CD4-positive, alpha-beta T cell treated with Interleukin-12 subunit alpha and Interleukin-12 subunit beta, for 1 hour (primary cell): ENCODE results near the gene MCM3.

Experiments
- DNase-seq: peaks from one replicate; pipeline ENCODE4 v3.0.0-alpha.2; 2020

Gene MCM3

DNA sequence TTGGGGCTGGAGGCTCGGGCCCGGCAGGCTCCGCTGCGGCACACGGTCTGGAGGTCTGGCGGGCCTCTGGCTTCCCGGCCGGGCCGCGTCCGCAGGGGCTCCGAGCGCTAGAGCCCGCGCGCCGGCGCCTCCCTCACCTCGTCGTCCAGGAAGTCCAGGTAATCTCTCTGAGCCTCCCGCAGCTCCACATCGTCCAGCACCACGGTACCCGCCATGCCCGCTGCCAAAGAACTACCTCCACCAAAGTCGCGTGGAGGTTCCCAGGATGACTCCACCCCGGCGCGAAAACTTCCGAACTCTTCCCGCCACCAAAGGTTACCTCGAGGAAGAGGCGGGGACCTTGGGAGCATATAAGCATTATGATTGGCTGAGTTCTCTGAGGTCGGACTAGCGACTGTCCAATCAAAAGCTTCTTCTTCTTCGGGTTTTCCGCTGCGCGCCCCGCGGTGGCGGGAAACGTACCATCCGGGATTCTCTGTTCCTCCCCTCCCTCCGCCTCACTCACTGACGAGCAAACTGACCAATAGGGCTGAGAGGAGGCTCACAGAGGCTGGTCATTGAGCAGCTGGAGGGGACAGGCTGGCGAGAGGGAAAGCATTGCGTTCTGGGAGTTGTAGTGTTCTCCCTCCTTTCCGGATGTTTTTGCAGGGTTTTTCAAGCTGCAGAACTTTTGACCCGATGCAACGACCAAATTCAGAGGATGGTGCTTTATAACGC is at the start of gene MCM3:
MCM3 (minus strand) TSS at position 283 of the 717 bp plus-strand sequence; CDS start at position 215, 68 bp downstream.
- DNase-seq, result peak; percentile 98

DNA sequence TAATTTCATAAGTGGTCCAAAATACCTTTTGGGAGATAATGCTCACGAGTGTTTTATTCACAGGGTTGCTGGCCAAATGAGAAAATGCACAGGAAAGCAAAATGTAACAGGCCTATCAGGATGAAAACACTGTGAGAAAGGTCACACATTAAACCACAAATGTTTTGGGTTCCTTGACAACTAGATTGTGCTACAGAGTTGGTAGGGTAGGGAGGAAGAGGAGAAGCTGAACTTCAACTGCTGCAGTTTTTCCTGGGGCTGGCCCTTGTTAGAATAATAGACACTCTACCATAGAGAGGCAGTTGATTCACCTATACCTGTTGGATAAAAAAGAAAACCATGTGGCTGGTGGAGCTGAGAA is 49.3 kb upstream of the MCM3 start:
- DNase-seq, result peak; percentile 63

DNA sequence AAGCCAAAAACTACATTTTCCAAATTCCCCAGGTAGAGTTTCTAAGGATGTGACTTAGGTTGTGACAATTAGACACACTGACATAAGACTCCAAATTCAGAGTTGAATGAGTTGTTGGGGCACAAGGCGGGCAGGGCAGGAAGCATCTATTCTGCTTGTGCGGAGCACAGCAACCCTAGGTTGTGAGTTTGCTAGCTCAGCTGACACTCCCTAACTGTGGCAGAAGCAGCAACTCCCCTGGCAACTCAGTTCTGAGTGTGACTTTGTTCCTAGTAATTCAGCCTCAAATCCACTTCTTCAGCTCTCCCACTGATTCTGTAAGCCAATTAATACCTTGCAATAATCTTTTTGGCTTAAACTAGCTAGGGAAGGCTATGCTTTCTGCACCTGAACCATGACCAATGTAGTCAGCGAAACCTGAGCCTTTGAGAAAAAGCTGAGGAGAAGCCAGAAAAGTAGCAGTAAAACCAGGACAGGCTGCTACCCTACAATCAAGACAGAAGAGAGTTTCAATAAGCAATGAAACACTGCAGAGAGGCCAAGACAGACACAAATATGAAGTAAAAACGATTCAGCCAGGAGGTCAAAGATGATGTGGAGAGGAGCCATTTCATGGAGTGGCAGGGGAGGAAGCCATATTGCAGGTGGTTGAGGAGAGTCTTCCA is 47.4 kb upstream of the MCM3 start:
- no peak for DNase-seq

DNA sequence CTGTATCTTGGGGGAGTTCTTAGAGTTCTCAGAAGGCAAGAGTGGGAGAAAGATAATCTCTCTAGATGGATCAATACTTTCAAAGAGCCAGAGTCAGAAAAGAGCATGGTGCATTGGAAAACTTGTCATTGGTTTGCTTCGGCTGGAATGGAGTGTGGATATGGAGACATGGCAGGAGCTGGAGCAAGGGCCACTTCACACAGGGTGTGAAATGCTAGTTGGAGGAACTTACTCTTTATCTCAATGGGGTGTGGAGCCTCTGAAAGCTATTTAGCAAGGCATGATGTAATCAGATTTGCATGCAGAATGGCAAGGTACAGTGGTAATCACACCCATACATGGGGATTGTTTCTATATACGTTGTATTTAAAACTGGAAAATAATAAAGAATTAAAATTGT is 45.9 kb upstream of the MCM3 start:
- DNase-seq, result no peak

DNA sequence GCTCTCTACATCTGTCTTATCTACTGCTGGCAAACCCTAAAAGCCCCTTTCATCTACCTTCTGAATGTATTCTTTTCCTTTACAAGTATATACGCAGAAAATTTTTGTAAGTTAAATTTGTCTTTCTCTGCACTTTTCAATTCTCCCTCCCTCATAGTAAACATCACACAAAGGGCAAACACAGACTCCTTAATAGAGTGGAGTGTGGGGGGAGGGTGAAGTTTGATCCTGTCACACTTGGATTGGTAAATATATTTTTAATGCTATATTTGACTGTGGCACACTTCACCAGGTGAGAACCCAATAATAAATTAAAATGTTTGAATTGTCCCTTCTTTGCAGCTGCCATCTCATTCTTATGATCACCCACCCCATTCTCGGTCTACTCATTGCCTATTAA is 44.2 kb upstream of the MCM3 start:
- DNase-seq, result no peak

DNA sequence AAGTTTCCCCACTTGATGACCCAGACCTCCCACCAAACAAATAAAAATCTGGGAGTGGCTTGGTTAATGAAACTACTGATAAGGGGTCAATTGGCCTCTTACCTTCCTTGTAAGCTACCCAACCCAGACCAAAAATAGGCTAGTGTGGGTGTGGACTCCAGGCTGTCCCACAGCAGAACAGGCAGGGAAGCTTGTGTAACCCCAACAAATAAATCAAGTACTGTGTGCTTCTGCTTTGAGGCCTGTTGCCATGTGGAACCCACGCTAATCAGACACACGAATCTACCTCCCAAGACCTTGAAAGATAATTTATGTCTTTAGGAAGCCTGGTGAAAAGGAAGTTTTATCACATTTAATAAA is 43.7 kb upstream of the MCM3 start:
- no peak for DNase-seq

DNA sequence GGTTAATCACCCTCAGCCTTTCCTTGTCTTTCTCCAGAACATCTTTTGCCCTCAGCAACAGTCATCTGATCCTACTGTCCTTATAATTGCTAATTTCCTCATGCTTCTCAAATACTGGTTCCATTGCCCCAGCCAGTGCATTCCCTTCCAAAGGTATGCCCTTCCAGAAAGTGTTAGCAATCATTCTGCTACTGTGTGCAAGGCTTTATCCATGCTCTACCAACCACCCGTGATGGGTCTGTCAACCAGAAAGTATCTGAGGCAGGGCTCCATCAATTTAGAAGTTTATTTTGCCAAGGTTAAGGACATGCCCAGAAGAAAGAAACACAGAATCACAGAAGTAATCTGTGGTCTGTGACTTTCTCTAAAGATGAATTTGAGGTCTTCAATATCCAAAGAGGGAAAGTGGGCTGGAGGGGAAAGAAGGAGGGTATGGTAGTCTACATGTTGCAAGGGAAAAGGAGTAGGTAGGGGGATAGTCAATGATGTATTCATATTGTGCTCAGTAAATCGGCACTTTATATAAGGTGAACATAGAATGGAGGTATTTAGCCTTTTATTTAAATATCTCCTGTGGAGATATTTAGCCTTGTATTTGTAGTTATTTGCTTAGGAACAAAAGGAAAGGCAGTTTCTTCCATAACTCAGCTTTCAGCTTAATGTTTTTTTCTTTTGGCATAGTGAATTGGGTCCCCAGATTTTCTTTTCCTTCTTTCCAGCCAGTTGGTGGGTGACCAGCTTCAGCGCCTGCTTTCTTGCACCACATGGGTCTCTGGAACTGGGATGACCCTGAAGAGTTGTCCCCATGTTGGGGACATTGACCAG is 42.2 kb upstream of the MCM3 start:
- no peak for DNase-seq

DNA sequence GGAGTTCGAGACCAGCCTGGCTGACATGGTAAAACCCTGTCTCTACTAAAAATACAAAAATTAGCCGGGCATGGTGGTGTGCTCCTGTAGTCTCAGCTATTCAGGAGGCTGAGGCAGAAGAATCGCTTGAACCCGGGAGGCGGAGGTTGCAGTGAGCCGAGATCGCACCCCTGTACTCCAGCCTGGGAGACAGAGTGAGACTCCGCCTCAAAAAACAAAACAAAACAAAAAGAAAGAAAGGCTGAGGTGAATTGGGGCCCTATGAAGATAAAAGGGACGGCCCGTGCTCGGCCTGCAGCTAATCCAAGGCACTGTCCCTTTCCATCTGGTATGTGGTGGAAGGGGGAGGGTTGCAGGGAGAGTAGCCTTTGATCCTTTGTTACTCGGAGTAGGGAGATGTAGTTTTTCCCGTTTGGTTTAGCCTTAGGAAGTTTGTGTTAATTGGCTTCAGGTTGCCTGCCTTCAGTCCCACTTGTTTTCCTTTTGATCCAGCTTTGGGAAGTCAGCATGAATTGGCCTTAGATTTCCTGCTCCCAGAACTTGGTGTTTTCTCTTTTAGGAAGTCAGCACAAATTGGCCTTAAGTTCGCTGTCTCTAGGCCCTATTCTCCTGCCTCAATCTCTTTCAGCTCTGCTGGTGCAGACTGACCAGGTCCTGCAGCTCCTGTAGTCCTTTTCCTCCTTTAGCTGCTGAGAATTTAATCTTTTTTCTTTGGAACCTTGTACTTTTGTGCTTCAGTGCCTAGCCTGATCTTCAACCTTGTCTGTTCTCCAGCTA is 41.3 kb upstream of the MCM3 start:
- no peak for DNase-seq

DNA sequence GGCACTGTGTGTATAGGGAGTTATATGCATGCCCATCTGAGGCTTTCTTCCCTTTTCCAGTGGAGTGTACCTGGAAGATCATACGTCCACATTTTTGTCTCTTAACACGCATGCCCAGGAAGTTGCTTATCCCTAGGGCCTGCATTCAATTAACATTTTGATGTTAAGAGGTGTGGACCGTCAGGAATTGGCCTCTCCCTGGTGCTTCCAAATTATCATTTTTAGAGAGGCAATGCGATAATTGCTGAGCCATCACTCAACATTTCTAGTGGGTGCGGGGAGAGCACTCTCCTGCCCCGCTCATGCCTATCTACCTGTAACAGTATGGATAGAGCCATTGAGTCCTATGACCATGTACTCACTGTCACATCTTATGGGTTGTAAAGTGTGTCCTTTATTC is 39.6 kb upstream of the MCM3 start:
- DNase-seq, result no peak

DNA sequence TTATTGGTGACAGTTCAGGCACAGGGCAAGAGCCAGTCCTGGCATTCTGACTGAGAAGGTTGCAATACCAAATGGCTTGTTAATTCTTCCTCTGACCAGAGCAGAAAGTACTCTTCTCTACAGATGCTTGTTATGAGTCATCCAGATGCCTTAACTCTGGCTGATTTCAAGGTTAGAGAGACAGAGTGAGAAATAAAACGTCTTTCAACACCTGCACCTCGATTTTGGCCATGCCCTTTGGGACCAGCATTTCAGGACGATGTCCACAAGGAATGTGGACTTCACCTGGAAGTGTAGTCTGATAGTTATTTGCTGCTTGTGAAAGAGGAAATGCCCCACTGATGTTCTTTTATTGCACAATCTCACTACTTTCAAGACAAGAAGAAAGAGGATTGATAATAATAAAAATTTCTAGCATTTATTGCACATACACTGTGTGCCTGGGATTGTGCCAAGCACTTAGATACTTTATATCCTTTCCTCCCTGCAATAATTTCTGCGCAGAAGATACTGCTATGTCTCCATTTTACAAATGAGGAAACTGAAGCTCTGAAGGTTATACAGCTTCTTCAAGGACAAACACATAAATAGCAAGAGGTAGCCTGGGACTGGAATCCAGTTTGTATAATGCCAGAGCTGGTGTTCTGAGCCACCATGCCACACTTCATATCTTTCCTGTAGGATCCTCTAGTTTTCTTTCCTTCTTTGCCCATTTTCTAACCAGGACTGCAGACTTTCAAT is 33.5 kb upstream of the MCM3 start:
- DNase-seq, result no peak

DNA sequence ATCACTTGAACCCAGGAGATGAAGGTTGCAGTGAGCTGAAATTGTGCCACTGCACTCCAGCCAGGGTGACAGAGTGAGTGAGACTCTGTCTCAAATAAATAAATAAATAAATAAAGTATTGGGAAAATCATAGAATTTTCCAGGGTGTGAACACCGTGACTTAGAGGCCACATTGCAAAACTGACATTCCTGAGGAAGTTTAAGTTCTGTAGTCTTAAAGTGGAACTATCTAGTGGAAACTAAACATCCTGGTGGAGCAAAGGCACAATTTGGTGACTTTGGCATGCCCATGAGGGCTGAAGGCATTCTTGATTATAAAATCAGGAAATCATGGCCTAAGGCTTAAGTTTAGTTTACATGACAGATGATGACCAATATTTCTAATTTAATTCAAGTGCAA is 32.7 kb upstream of the MCM3 start:
- DNase-seq, result no peak

DNA sequence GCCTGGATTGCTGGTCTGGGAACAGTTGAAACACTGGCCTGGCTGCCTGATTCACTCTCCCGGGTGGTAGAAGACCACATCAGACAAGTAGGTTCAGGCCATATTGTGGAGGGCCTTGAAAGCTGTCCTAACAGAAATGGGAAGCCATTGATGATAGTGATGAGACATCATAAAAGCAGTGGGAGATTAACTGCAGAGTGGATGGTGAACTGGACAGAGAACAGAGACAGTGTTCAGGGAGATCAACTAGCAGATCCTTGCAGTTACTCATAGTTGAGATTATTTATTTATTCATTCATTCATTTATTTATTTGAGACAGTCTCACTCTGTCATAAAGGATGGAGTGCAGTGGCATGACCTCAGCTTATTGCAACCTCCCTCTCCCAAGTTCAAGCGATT is 30.2 kb upstream of the MCM3 start:
- DNase-seq, result no peak

DNA sequence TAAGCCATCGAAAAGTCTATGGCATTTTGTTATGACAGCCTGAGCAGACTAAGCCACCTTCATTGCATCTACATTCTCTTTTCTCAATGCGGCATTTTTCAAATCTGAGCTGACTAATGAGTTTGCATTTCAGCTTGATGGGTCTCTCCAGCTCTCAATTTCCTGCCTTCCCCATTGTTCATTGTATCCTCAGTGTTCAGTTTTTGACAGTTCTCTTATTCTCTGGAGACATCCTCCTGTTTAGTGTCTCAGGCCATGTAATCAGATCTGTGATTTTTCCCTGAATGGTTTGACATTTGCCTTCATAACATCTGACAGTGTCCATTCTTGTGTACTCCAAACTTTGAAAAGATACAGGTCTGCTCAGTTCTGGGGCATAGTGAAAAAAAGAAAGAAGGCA is 27.9 kb upstream of the MCM3 start:
- DNase-seq, result no peak

DNA sequence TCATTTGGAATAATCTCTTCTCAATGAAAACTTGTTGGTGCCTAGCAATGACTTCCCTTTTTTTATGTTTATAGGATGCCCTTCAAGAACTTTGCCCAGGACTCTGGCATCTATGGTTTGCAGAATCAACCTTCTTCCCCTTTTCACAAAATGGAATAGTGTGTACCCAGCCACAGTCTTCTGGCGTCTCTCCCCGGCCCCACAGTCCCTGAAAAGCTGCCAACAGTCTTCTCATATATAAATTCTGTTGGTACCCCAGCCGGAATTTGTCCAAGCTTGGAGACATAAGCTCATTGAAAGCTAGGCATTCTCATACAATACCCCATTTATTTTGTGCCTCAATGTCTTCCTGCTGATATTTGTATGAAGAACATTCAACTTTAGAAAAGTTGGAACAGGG is 26.4 kb upstream of the MCM3 start:
- no peak for DNase-seq

DNA sequence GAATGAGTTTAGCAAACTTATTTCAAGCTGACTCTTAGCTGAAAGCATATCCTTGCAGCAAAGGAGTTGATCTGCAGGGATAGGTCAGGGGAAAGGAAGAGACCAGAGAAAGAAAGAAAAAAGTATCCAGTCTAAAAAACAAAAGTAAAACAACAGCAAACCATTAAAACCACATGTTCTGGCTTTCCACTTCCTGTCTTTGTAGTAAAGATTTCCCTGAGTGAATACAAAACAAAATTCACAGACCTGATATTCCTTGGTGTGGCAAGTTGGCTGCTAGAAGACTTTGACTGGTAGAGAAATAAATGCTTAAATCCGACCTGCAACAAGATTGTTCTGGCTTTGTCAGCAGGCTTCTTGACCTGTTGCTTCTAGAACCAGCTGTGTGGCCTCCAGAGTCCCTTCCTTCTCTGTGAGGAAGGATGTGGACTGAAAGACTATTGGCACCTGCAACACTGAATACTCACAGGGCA is 23.4 kb upstream of the MCM3 start:
- DNase-seq, result peak; percentile 53

DNA sequence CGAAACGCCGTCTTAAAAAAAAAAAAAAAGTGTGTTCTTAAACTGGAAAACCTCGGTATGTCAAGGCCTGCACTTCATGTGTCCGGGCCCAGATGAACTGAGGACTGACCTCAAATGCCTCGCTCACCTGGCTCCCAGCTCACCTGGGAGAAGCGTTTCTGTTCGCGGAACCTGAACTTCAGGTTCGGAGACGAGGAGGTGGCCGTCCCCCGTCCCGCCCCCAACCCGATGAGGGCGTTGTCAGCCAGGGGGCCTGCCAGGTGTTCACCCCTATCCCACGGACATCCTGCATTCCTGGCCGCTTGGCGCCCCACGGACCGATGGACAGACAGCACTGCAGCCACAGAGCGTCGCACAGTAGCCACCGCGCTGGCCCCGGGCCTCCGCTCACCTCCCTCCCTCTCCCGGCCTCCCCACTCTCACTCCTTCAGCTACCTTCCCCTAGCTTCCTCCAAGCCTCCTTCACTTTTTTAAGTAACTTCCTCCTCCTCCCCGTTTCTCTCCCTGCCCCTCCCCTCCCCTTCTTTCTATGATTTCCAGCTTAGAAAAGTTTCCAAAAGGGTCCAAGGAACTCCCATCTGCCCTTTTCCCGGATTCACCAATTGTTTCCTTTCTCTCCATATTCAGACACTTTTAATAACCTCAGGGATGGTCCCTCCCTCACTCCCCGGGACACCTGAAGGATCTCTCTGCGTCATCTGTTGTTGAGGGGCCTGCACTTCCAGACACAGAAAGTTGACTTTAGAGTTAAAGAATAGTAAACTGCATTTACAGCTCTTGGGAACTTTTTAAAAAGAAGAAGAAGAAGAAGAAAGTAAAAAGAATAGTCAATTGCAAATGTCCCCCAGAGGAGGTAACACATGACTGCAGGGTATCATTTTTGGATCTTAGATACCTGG is 22.7 kb upstream of the MCM3 start:
- DNase-seq, result no peak

DNA sequence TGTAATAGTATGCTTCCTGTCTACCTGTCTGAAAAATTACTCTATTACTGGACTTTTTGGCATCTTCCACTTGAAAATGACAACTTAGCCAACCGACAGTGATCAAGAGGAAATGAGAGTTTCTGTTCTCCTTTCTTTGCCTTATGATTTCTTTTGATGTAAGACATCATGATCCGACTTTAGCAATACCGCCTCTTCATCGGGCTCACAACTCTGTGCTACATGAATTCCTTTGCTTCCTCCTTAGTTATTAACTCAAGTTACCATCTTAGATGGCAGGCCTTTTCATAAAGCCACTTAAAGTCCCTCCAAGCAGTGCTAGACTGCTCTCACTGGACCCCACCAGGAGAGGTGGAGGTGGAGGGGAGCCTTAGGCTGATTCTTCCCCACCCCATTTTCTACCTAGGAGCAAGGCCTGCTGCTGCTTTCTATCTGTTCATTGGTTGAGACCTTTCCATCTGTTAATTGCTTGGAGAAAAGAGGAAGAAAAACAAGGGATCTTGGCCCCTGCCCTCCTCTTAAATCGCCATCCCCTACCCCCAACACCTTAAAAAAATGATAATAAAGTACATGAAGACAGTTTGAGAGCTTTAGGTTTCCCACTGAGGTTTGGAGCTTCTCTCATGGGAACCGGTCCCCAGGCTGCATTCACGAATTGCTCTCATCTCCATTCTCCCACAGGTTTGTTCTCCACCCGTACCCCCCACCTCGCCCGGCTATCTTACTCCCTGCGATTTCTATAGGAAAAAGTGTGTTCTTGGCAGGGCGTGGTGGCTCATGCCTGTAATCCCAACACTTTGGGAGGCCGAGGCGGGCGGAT is 21.6 kb upstream of the MCM3 start:
- peak; percentile 36 for DNase-seq

DNA sequence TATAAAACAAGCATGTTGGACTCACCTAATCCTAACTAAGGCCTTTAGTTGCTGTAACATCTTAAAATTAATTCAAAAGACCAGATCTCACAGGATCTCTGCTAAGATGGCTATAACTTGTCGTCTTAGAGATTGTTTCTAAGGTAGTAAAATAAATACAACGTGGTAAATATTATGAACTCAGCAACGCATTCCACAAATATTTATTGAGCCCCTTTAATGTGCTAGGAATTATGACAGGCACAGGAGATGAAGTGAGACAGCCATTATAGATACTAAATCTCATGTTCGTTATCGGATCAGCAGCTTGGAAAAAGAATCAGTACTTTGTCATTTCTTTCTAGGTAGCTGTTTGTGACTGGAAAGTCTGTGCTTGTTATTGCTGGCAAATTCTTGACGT is 20.9 kb upstream of the MCM3 start:
- DNase-seq, result peak; percentile 20

DNA sequence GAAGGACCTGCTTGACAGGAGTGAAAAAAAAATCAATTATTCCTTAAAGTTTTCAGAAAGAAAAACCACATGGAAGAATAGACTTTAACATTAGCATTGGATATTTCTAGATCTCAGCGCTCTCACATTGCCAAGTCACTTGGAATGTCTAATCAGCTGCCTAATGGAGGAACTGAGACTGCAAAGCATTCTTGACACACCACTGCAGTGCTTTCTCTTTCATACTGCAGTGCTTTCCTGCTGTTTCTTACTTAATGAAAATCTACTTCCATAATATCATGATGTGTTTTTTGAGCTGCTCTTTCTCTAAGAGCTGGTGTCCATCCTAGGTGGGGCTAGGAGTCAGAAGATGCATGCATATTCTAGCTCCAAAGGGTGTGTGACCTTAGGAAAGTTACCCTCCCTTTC is 20.4 kb upstream of the MCM3 start:
- DNase-seq, result peak; percentile 29

DNA sequence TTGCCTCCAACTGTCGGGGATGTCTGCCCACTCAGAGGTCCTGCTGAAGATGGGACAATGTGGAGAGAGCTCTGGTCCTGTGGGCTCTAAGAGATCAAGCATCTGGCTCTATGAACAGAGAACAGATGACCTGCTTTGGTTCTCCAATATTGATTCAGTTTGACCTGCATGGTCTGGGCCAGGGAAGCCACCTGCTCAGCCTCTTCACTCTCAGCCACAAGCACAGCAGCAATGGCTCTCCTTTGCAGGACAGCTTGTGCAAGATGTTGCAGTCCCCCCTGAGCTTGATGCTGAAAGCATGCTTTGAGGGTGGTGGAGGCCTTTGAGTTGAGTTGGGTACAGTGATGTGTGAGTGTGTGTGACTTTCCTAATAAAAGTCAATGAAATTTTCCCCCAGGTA is 18.6 kb upstream of the MCM3 start:
- DNase-seq, result no peak
